CD4-positive, alpha-beta T cell treated with Interleukin-4 for 4 hours (primary cell): ENCODE results near the gene COPZ2.
"Not testable (repeated sequence)": the region's sequence is repeated elsewhere in the genome, so short reads cannot be mapped to it uniquely, and the experiment has no call there.

Source experiments
- DNase-seq: peaks from one replicate; pipeline ENCODE4 v3.0.0-alpha.2; 2020

COPZ2 gene

DNA sequence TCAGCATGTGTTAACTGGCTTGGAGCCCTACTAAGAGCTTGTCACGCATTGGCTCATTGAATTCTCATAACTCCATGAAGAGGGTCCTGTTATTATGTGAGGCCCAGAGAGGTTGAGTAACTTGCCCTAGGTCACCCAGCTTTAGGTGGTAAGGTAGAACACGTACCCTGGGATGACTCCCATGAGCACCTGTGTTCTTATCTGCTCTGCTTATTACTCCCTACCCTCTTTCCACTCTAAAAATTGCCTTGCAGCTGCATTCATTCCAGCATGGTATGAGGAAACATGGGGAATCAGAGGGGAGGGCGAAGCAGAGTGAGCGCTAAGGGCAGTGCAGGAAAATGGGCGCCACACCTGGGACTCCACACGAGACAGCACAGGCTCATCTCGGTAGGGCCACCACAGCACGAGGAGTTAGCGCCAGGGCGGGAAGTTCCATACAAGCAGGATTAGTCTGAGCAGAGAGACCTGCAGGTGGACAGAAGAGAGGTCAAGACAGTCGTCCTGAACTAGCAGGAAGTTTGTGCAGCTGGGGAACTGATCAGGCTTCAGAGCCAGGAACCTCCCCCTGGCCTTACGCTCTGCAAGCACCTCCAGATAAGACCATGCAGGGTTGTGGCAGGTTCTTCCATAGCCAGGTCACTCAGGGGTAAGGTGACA lies 10.1 kb downstream of the COPZ2 start:
- DNase-seq = no peak

DNA sequence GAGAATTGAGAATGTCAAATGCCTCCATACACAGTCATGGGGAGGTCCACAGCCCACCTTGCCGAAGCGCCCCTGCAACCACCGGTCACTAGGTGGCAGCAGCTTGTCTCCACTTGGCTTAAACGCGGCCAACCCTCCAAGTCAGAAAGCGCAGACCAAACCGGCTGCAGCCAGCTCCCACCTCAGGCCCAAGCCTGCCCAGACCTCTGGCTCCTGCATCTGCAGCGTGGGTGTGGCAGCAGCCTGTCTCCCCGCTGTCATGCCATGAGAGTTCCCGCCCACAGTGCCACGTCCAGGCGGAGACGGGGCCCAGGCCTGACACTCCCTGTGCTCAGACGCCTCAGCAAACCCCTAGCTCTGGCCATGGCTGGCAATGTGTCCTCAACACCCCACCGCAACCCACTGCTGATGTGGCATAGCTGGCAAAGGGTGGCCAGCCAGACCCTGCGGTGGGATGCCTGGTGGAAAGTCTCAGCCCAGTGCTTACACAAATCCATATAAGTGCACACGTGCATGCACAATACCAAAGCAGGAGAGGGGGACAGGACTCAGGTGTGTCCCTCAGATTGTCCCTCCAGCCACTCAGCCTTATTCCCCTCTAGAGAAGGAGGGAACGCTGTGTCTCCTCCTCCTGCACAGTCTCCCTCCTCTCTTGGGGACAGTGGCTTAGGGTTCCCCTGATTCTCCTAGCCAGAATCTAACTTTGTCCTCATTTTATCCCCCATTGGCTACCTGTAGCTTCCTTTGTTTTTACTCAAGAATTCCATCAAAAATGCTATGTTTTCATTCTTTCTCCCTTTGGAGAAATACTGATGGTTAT lies 10.9 kb downstream of the COPZ2 start:
- DNase-seq = peak; percentile 61

DNA sequence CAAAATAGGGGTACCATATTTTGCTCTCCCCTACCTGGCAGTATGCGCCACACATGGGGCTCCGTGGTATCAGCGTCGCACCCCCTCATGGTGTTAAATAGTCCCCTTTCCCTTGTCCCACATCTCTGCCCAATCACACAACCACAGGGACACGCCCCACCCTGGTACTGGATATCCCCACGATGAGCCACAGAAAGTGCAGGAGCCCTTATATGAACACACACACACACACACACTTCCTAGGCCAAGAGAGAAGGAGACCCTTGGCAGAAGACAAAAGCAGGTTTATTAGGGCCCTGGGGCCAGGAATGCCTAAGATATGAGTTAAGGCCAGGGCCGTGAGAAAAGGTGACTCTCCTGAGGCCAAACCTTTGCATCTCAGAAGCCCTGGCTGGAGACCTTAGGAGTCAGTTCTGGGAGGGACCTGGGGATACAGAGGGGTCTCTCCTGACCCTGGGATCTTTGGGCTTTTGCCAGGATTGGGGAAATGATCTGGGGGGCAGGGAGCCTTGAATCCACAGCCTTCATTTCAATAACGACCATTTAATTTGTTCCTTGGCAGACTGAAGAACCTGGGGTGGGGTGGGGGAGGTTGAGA lies 11.6 kb downstream of the COPZ2 start:
- DNase-seq = no peak

DNA sequence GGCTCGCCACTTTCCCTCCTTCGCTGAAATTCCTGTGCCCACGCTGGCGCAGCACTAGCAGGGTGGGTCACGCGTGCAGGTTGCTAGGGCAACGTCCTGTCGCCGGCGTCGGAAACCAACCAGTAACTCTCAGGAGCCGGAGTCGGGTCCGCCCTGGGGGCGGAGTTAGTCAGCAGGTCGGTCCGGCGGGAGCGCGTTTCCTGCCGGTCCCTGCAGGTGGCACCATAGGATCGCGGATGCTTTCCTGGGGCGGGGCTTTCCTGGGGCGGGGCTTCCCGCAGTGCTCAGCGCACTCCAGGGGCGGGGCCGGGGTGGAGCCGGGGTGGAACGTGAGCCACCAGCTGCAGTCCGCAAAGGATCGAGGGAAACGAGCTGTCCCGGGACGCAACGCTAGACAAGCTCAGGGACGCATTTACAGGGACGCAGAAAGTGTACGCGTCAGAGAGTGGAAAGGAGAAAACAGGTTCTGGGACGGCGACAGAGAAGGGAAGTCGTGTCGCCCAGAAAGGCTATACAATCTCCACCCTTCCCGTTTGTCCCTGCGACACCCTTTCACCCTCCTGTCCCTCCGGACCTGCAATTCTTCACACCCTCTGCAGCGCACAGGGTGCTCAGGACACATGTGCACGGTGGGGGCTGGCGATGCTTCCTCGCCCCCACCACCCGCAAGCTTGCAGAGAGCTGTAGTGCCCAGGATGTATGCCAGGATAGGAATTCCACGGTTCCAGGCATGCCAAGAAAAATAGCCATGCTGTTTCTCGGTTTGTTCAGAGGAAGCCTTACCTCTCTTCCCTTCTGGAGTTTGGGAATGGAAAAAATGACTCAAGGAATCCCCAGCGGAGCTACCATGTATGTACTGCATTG lies 12.3 kb downstream of the COPZ2 start:
- DNase-seq = peak; percentile 96

DNA sequence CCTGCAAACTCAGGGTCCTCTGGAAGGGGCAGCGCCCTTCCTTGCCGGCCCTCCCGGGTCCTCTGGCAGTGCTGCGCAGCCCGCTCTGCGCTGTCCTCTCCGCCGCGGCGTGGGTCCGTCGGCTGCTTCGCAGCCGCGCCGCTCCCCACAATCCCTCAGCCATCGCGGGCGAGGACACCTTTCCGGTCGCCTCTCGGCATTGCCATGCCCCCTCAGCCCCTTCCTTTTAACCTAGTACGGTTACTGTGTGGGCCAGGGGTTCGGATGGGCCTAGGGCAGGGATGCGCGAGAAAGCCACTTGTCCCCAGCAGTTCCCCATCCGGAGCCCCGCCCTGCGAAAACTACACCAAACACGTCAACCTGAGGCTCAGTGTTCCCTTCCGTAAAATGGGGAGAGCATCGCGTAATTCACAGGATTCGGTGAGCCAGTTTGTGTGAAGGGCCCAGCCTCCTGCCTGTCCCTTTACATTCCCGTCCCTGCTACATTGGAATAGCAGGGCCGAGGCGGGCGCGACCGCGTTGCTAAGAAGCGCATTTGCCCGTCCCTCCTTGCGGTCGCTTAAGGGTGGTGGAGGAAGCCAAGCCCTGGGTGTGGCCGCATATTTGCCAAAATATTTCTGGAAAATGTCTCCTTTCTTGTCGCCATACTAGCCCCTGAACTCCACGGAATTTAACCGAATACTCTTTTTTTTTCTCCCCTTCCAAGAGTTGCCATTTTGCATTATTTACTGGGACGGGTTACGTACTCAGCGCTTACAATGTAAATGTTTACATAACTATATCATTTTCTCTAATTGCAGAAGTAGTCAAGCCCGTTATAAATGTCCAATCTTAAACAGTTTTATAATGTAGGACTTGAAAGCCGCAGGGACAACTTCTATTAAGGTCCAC lies 13.2 kb downstream of the COPZ2 start:
- DNase-seq = peak; percentile 50

DNA sequence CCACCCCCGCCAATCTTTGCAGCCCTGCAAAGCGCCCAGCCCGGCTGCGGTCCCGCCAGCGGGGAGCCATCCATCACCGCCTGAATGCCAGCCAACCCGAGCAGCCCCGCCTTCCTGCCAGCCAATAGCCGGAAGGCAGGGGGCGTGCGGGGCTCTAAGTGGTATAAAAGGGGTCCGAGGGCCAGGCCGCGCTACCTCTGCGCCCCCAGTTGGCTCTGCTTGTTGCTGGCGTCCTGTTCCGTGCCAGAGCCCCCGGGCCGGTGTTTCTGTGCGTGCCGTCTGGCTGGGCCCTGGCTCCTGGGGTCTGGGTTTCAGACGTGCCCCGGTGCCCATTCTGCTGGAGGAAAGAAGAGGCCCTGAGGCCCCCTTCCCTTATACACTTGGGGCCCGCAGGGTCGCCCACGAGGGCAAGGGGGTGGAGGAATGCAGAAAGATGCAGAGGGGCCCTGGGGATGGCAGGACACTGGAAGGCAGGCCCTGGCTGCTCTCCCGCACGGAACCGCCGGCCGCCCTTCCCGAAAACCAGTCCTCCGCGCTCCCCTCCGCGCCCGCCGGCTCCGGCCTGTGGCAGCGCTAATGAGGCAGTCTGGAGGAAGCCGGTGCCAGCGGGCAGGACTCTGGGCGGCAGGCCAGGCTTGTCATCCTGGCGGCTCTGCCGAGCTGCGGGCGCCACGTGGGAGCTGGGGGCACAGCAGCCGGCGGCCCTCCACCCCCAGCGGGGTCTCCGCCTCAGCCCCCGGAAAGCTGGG lies 14.0 kb downstream of the COPZ2 start:
- DNase-seq = peak; percentile 41

DNA sequence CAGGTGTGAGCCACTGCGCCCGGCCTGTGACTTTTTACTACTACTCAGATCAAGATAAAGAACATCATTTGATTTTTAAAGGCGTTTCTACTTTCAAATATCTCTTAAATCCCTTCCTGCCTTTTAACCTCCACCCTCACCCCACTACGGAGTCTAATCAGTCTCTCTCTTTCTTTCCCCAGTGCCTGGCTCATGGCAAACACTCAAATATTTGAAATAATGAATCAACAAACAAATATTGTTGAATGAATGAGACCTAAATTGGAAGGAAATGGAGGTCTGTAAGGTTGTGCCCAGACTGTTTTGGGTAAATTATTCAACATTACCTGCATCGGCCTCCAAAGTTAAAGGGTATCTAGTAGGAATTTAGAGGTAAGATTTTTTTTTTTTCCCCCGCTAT lies 14.7 kb downstream of the COPZ2 start:
- DNase-seq = no peak

DNA sequence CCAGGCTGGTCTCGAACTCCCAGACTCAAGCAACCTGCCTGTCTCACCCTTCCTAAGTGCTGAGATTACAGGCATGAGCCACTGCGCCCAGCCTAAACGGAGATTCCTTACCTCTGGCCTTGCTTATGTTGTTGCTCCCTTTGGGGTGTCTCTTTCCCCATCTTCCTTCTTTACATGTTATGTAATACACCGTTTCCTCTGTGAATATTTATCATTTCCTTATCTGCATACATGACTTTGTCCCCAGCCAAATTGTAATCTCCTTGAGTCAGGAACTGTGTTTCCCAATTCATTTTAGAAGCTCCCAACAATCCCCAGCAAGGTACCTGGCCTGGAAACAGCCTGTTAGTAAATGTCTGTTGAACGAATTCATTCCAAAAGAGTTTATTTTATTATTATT lies 15.7 kb downstream of the COPZ2 start:
- DNase-seq = no peak

DNA sequence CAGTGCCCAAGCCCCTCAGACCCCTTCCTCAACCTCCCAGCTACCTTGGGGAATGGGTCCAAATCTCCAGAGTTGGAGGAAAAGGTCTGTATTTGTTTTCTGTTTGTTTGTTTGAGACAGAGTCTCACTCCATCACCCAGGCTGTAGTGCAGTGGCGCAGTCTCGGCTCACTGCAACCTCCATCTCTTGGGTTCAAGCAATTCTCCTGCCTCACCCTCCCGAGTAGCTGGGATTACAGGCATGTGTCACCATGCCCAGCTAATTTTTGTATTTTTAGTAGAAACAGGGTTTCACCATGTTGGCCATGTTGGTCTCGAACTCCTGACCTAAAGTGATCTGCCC lies 19.8 kb downstream of the COPZ2 start:
- DNase-seq = not testable (repeated sequence)

DNA sequence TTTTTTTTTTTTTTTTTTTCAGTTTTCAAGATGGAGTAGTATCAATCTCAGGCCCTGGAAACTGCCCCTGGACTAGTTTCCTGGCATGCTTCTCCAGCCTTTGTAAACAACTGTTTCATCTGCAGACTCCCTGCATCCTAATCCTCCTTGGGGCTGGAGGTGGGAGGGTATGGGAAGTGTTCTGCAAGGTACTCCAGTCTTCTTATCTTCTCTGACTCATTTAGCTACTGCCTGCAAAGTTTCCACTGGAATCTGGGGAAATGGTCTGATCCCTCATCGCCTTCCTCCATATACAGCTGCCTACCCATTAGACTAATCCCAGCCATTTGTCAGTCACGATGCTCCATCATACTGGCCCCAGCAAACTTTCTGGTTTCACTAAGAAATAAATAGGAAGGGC lies 21.5 kb downstream of the COPZ2 start:
- DNase-seq = no peak

DNA sequence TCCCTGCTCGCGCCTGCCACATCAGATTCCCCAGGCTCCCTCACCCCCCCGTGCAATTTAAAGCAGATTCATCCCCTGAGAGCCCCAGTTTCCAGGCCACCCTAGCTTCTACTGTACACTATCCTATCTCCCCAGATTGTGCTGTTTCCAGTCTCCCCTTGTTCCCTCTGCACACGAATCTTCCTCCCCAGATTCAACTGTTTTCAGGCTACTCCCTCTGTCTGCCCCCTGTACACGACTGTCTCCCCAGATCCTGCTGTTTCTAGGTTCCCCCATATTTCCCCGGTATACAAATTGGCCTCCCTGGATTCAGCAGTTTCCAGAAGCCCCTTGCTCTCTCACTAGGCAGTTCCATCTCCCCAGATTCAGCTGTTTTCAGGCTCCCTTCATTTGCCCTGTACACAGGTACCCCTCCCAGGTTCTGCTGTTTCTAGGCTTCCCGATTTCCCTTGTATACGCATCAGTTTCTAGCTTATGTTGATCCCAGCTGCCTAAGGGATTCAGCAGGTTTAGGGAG lies 22.9 kb downstream of the COPZ2 start:
- DNase-seq = no peak

DNA sequence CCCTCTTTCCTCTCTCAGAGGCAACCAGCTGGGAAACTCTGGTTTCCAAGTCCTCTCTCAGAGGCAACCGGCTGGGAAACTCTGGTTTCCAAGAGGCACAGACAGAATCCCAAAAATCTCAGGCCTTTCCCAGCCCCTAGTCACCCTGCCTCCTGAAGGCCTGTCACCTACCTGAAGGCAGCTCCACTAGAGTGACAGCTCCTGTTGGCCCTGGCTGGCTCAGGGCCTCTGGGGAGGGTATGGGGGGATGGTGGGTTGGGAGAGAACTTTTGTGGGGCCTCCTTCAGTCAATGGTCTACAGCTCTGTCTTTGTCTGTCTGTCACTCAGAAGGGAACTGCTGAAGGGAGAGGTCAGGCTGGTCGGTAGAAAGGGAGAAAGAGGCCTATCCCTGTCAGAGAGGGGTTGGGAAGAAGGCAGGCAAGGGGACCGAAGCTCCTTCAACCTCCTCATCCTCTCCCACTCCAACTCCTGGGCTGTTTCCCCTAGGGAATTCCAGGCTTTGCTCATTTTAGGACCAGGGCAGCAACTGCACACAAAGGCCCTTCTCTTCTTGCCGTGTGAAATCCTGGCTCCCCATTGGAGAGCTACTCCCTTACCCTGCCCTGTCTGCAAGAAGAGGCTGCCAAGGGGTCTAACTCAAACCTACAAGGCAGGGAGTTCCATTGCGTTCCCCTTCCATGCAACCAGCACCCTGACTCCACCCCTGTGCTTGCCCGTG lies 23.6 kb downstream of the COPZ2 start:
- no peak for DNase-seq

DNA sequence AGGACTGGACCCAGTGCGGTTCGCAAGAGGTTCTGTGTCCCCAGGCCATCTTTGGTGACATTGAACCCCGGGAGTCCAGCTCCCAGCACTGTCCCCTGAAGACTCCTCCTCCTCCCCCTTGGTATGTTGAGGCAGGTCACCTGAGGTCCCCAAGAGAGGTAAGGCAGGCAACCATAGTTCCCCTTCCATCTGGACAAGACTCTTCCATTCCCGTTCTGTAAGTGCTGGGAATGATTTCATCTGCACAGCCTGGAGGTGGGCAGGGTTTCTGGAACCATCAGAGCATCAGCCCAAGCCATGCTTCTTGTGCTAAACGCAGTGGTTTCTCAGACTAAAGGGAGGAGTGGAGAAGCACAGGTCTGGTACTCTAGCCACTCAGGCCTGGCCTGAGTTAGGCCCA lies 24.9 kb downstream of the COPZ2 start:
- DNase-seq = no peak

DNA sequence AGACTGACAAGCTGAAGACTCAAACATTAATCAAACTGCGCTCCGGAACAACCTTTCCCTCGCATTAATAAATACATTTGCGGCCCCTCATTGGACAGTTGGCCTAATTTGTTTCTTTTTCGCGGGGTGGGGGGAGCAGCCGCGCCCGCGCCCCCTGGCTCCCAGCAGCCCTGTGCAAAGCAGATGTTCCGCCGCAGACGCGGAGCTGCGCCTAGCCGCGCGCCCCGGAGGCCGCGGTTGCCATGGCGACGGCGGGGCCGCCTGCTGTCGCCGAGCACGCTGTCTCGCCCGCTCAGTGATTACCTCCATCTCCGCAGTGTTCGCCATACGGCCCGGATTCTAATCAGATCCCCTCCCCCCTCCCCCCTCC lies 25.5 kb downstream of the COPZ2 start:
- peak; percentile 65 for DNase-seq

DNA sequence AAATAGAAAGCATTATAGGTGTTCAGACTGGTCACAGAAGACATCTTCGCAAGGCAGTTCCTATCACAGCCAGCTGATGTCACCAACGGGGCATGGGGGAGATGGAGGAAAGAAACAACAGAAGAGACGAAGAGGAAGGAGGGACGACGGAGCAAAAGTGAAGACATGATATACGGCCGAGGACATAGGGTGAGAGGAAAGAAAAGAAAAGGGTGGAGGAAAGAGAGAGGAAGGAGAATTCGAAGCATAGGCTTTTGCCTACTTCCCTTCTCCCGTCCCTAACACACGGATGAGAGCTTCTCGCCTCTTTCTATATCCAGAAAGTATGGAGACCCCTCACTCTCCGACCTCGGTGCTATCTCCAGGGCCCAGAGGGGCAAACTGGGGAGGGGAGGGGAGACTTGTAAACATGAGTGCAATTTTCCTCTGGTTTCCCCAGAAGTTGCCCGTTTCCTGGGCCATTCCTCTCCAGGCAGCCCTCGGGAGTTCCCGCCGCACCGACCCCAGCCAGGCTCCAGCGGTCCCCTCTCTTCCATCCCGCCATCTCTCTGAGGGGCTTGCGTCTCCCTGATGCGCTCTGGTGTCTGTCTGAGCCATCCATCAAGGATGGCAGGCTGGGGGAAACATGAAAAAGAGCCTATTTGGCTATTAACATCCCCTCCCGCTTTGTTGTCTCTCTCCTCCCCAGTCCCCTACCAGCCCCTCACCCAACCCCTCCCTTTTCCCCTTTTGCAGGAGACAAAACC lies 26.0 kb downstream of the COPZ2 start:
- peak; percentile 52 for DNase-seq

DNA sequence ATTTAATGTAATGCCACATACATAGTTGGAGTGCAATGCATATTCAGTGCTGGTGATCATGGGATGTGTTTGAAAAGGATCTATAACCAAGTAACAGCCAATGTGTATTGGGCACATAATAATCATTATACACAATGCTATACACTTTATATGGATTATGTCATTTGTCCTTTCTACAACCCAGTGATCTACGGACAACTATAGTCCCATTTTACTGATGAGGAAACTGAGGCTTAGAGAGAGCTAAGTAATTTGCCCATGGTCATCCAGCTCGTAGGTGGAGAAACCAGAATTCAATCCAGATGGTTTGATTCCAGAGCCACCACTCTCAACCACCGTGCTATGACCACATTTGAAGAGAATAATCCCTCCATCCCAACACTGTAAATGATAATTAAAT lies 27.4 kb downstream of the COPZ2 start:
- no peak for DNase-seq

DNA sequence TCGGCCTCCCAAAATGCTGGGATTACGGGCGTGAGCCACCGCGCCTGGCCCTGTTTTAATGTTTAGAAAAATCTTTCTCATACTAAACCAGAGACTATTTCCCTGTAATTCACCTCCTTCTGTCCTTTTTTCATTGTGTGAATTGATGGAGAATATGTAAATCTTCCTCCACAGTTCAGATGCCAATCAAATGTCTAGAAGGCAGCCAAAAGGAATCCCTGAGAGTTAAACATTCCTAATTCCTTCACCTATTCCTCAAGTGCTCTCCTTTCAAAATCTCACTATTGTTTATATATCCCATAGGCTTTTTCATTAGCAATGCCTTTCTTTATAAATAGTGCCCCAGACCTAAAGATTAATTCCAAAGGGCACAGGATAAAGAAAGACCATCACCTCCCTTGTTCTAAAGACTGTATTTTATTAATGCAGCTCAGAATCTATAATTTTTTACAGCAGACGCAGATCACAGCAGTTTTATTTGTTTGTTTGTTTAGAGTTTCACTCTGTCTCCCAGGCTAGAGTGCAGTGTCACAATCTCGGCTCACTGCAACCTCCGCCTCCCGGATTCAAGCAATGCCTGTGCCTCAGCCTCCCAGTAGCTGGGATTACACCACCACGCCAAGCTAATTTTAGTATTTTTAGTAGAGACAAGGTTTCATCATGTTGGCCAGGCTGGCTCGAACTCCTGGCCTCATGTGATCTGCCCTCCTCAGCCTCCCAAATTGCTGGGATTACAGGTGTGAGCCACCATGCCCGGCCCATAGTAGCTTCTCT lies 30.5 kb downstream of the COPZ2 start:
- DNase-seq = no peak

DNA sequence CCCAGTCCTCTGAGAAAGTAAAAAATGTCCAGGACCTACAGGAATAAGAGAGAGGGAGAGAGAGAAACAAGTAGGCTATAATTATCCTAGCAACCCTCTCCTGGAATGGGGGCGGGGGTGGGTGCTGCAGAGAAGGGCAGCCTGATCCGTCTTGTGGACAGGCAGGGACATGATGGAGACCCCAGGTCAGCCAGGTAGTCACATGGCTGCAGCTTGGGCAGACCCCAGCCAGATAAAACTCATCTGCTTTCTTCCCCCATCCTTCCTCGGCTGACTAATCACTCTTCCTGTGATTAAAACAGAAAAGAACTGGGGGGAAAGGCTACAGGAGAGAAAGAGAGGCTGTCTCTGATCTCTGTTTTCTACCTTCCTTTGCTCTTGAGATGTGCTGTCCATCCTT lies 32.6 kb downstream of the COPZ2 start:
- no peak for DNase-seq
